OCI-LY1 (cell line): ENCODE results near the gene AK3.

Source experiments
- CTCF ChIP-seq: fragments of 200-600 bp; sonication (generic), shearing (Covaris generic); IDR thresholded peaks from 2 replicates; pipeline ENCODE4 v1.5.1; 2017; ENCODE audit warnings: mild to moderate bottlenecking, antibody characterized with exemption, low read length, moderate library complexity, mixed read lengths
- EZH2 ChIP-seq: fragments of 200-600 bp; sonication (generic), shearing (Covaris generic); IDR thresholded peaks from 2 replicates; pipeline ENCODE4 v1.8.0; 2017; ENCODE audit warnings: borderline replicate concordance, mixed run types, mild to moderate bottlenecking, antibody characterized with exemption, low read length, moderate library complexity, mixed read lengths

- TF ChIP-seq CTCF (no peak), EZH2 (no peak)
Measured at GRCh38 chr9:4742246-4742645, 1.2 kb upstream of the AK3 start.
